Measurements from ENCODE around the gene CGRRF1. TPM values are rescaled to one million over a fixed set of nuclear protein-coding genes. Genes with fewer than 3 reads are reported as not detected.

CGRRF1 gene
- total and polyA plus RNA-seq, 2 of the 13 experiments (the other 11 are each of a cell fraction or from before 2014, with no cell fraction given): 16.8 to 18.2 TPM

DNA sequence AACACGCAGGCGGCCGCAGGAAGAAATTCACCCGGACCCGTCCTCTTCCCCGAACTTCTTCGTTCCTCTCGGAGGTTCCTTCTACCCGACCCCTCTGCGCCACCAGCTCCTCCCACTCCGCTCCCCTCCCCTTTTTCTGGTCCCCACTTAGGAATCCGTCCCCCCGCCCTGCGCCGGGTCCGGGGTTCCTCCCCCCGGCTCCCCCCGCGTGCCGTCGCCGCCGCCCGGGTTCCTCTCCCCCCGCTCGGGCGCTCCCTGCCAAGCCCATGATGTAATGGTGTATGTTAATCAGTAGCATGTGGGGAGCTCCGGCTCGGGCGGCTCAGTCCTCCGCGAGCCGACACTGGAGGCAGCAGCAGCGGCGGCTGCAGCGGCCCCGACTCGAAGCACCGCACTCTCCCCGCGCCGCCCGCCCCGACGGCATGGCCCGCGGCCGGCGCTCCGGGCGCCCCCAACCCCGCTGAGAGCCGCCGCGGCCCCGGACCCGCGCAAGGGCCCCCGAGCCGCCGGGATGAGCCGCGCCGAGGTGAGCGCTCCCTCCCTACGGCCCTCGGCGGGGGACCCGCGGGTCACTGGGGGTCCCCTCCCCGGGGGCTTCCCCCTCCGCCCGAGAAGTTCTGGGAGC, 56.2 kb downstream of the CGRRF1 start (continued):
- TF ChIP-seq ZNF253 (CRISPR knock-in tag; IDR thresholded peaks at IDR 0.05; ENCODE audit: borderline replicate concordance) (no peak), MED8 (CRISPR knock-in tag; IDR thresholded peaks at IDR 0.05; ENCODE audit: insufficient replicate concordance) (no peak), PRPF4 (IDR thresholded peaks at IDR 0.05; ENCODE audit: low read depth, low read length, poor library complexity, severe bottlenecking) (no peak), KDM5A (IDR thresholded peaks at IDR 0.05; ENCODE audit: borderline replicate concordance, low read length) (0 out of 2 replicates have a peak, but pooled peaks have one; percentile 11), JUN (CRISPR knock-in tag; IDR thresholded peaks at IDR 0.05) (peak; percentile 73), ZNF746 (CRISPR knock-in tag; IDR thresholded peaks at IDR 0.05) (0 out of 2 replicates have a peak, but pooled peaks have one; percentile 48), ZNF816 (CRISPR knock-in tag; IDR thresholded peaks at IDR 0.05; ENCODE audit: borderline replicate concordance) (0 out of 2 replicates have a peak, but pooled peaks have one; percentile 21), CENPX (CRISPR knock-in tag; IDR thresholded peaks at IDR 0.05) (no peak), KDM1A (CRISPR knock-in tag; IDR thresholded peaks at IDR 0.05) (no peak), TSC22D2 (CRISPR knock-in tag; IDR thresholded peaks at IDR 0.05; ENCODE audit: borderline replicate concordance) (peak; percentile 16; the same call in 1 of the 2 replicates), FOXM1 (CRISPR knock-in tag; IDR thresholded peaks at IDR 0.05) (no peak), ZSCAN12 (CRISPR knock-in tag; IDR thresholded peaks at IDR 0.05) (no peak; the same call in 1 of the 2 replicates), MLLT10 (CRISPR knock-in tag; IDR thresholded peaks at IDR 0.05) (no peak), FOXA3 (CRISPR knock-in tag; IDR thresholded peaks at IDR 0.05) (peak; percentile 11; the same call in 1 of the 2 replicates)
- TF ChIP-seq, protein P1, sequence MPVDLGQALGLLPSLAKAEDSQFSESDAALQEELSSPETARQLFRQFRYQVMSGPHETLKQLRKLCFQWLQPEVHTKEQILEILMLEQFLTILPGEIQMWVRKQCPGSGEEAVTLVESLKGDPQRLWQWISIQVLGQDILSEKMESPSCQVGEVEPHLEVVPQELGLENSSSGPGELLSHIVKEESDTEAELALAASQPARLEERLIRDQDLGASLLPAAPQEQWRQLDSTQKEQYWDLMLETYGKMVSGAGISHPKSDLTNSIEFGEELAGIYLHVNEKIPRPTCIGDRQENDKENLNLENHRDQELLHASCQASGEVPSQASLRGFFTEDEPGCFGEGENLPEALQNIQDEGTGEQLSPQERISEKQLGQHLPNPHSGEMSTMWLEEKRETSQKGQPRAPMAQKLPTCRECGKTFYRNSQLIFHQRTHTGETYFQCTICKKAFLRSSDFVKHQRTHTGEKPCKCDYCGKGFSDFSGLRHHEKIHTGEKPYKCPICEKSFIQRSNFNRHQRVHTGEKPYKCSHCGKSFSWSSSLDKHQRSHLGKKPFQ (CRISPR knock-in tag; IDR thresholded peaks at IDR 0.05; ENCODE audit: insufficient replicate concordance): no peak
- TF ChIP-seq, protein P2, sequence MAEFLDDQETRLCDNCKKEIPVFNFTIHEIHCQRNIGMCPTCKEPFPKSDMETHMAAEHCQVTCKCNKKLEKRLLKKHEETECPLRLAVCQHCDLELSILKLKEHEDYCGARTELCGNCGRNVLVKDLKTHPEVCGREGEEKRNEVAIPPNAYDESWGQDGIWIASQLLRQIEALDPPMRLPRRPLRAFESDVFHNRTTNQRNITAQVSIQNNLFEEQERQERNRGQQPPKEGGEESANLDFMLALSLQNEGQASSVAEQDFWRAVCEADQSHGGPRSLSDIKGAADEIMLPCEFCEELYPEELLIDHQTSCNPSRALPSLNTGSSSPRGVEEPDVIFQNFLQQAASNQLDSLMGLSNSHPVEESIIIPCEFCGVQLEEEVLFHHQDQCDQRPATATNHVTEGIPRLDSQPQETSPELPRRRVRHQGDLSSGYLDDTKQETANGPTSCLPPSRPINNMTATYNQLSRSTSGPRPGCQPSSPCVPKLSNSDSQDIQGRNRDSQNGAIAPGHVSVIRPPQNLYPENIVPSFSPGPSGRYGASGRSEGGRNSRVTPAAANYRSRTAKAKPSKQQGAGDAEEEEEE (CRISPR knock-in tag; IDR thresholded peaks at IDR 0.05; ENCODE audit: borderline replicate concordance): no peak
- TF ChIP-seq, protein P3, sequence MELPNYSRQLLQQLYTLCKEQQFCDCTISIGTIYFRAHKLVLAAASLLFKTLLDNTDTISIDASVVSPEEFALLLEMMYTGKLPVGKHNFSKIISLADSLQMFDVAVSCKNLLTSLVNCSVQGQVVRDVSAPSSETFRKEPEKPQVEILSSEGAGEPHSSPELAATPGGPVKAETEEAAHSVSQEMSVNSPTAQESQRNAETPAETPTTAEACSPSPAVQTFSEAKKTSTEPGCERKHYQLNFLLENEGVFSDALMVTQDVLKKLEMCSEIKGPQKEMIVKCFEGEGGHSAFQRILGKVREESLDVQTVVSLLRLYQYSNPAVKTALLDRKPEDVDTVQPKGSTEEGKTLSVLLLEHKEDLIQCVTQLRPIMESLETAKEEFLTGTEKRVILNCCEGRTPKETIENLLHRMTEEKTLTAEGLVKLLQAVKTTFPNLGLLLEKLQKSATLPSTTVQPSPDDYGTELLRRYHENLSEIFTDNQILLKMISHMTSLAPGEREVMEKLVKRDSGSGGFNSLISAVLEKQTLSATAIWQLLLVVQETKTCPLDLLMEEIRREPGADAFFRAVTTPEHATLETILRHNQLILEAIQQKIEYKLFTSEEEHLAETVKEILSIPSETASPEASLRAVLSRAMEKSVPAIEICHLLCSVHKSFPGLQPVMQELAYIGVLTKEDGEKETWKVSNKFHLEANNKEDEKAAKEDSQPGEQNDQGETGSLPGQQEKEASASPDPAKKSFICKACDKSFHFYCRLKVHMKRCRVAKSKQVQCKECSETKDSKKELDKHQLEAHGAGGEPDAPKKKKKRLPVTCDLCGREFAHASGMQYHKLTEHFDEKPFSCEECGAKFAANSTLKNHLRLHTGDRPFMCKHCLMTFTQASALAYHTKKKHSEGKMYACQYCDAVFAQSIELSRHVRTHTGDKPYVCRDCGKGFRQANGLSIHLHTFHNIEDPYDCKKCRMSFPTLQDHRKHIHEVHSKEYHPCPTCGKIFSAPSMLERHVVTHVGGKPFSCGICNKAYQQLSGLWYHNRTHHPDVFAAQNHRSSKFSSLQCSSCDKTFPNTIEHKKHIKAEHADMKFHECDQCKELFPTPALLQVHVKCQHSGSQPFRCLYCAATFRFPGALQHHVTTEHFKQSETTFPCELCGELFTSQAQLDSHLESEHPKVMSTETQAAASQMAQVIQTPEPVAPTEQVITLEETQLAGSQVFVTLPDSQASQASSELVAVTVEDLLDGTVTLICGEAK (IDR thresholded peaks at IDR 0.05): no peak
- TF ChIP-seq, protein P3 (CRISPR knock-in tag; IDR thresholded peaks at IDR 0.05): no peak

All from HepG2 (cell line).